GM11168 (cell line): ENCODE data around the gene PRTFDC1.
"Not testable (repeated sequence)": the region's sequence is repeated elsewhere in the genome, so short reads cannot be mapped to it uniquely, and the experiment has no call there.

Experiments used
- in situ Hi-C: fragments of 300-500 bp; cut with MboI; formaldehyde crosslinking; loops from one replicate; pipeline ENCODE4 v1.12.0; 2022; ENCODE audit warnings: low sequenced_read_pairs; ENCODE audit not compliant: unreplicated experiment

PRTFDC1 gene

DNA sequence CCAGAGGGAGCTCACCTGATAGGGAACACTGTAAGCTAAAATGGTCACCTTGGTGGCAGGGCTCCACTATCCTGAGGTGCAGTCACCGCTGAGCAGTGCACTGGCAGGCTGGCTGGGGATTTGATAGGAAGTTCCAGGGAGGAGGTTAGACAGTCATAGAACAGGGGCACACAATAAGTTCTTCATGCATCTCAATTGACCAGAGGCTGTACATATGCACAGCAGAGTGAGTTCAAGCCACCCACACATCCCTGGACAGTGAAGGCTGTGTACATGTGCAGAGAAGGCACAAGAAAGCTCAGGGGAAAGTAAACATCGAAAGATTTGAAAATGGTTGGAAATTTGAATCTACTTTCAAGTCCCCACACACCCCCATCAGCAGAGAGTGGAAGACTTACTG is 13.9 kb downstream of the PRTFDC1 start:
- in situ Hi-C loops: no loop called here

DNA sequence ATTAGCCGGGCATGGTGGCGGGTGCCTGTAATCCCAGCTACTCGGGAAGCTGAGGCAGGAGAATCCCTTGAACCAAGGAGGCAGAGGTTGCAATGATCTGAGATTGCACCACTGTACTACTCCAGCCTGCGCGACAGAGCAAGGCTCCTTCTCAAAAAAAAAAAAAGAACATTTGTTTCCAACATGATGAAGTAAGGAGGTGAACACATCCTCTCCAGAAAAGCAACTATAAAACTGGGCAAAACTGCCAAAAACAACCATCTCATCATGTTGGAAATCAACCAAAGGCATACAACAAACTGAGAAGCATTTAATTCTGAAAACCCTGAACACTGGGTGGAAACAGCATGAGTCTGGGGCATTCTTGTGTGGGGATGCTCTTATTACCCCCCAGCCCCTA is 14.3 kb downstream of the PRTFDC1 start:
- in situ Hi-C loops: no loop called here

DNA sequence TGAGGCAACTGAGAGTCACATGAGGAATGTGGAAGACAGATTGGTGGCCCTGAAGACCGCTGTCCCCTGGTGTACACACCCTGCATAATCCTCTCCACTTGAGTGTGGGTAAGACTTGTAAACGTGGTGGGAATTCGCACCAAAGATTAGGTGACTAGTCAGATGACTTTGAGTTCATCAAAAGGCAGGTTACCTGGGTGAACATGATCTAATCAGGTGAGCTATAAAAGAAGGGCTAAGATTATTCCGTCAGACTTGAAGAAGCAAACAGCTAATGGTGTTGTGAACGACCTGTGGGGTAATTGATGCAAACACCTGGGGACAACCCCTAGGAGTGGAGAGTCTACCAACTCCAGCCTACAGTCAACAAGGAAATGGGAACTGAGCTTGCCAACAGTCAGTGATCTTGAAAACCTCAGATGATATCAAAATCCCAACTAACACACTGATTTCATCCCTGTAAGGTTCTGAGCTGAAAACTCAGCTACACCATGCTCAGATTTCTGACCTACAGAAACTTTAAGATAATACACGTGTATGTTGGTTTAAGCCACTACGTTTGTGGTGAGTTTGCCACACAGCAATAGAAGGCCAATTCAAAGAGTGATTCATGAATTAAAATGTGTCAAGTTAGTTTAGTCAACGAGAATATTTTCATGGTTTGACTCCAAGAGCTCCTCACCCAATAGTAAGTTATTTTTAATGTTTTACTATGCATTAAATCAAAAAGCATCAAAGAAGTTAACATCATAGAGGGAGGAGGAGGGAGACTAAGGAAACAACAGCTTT is 16.7 kb downstream of the PRTFDC1 start:
- in situ Hi-C loops: no loop called here

DNA sequence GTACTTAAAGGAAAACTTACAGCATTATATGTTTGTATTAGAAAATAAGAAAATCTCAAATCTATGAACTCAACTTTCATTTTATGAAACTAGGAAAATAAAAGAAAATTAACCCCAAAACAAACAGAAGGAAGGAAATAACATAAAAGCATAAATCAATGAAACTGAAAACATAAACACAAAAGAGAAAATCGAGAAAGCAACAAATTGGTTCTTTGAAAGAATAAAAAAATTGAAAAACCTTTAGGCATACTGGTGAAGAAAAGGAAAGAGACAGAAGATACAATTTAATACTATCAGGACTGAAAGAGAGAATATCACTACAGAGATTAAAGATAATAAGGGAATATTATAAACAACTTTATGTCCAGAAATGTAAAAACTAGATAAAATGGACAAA is 21.2 kb downstream of the PRTFDC1 start:
- in situ Hi-C loops: no loop called here

DNA sequence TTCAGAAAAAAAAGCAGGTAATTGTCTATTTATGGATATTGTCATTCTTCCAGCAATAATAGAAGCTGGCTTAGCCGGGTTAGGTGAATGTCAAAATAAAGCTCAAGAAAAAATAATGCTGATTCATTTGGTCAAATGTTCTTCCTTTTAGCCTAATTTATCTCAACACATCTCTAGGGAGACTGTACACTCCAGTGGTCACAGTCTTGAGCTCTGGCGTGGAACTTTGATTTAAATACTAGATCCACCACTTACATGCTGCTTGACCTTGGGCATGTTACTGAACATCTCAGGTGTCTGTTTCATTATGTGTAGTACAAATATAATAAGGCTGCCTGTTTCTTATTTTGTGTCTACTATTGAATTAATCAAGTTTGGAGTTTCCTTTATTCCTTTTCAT is 22.0 kb downstream of the PRTFDC1 start:
- in situ Hi-C loops: no loop called here

DNA sequence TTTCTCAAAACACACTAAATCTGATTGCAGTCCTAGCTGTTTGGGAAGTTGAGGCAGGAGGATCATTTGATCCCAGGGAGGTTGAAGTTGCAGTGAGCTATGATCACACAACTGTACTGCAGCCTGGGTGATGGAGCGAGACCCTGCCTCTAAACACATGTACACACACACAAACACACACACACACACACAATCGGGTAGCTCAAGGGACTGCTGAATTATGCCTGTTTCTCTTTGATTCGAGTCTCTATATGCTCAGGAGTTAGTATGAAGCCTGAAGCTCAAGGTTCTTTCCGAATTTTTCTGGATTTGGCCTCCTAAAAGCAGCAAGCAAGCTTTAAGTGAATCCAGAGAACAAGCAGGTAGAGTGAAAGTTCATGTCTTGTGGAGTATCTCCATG is 22.5 kb downstream of the PRTFDC1 start:
- in situ Hi-C loops: no loop called here

DNA sequence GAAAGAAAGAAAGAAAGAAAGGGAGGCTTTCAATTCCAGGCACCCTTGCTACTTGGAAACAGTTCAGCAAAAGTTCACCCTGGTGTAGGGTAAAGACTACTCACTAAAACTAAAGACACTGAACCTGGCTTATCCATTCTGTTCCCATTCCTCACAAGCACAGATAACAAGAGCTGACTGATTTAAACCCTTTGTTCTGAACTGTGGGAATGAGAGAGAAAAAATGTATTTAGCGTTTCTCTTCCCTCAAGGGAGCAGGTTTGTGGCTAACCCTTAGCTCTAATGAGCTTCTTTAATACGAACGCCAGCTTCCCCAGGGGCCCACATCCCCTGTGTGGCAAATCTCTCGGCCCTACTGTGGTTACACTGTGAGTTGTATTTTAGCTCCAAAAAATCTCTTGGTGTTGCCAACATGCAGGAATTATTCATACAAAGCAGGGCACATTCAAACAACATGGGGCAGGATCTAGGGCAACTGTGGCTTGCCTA is 23.3 kb downstream of the PRTFDC1 start:
- in situ Hi-C loops: no loop called here

DNA sequence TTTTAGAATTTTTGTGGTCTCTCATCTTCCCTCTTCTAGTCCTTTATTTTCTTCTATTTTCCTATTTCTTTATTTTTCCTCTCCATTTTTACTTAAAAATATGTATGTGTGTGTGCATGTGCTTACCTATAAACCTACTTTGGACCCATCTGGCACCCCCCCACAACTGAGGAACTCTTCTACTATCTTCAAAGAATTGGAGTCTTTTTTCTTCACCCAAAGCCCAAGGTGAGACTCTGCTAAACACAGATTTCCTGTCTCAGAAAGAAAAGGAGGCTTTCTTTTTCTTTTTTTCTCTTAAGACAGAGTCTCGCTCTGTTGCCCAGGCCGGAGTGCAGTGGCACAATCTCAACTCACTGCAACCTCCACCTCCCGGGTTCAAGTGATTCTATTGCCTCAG is 24.2 kb downstream of the PRTFDC1 start:
- in situ Hi-C loops: no loop called here

DNA sequence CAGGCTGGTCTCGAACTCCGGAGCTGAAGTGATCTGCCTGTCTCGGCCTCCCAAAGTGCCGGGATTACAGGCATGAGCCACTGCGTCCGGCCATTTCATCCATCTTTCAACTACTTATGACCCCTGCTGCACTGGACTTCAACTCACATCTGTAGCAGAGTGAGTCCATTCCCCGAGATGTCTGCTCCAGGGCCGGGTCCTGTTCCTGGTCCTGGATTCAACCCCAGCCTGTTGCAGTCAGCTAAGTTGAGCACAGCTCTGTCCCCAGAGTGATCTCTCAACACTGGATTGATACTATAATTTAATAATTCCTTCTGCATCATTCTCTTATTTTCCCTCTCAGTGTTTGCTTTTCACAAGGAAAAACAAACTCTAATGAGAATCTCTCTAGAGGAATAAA is 25.8 kb downstream of the PRTFDC1 start:
- in situ Hi-C loops: no loop called here

DNA sequence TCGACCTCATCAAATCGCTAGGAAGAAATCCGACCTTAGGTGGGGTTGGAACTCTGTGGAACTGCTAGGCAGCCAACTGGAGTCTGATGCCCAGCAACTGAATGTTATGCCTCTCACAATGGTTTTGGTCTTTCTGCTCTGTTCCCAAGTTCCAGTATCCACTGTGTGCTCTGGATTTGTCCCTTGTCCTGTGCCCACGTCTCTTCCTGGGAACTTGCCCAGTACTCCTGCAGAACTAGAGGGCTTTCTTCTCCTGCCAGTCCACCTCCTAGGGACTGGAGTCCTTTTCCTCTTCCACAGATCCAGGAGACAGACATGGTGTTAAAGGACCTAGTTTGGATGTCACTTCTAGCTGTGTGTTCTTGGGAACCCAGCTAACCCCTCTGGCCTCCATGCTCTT is 26.6 kb downstream of the PRTFDC1 start:
- in situ Hi-C loops: no loop called here

DNA sequence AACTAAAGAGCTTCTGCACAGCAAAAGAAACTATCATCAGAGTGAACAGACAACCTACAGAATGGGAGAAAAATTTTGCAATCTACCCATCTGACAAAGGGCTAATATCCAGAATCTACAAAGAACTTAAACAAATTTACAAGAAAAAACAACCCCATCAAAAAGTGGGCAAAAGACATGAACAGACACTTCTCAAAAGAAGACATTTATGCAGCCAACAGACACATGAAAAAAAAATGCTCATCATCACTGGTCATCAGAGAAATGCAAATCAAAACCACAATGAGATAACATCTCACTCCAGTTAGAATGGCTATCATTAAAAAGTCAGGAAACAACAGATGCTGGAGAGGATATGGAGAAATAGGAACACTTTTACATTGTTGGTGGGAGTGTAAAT is 27.9 kb downstream of the PRTFDC1 start:
- in situ Hi-C loops: not testable (repeated sequence)

DNA sequence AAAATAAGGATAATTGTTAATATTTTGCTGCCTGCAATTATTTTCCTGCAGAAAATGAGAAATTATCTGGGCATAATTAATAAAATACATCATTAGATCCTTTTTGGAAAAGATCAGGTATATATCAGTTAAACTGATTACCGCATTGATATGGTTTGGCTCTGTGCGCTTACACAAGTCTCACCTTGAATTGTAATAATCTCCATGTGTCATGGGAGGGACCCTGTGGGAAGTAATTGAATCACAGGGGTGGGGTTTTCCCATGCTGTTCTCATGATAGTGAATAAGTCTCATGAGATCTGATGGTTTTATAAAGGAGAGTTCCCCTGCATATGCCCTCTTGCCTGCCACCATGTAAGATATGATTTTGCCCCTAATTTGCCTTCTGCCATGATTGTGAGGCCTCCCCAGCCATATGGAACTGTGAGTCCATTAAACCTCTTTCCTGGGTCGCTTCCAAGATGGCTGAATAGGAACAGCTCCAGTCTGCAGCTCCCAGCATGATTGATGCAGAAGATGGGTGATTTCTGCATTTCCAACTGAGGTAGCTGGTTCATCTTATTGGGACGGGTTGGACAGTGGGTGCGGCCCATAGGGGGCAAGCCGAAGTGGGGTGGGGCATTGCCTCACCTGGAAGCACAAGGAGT is 30.1 kb downstream of the PRTFDC1 start:
- in situ Hi-C loops: not testable (repeated sequence)

DNA sequence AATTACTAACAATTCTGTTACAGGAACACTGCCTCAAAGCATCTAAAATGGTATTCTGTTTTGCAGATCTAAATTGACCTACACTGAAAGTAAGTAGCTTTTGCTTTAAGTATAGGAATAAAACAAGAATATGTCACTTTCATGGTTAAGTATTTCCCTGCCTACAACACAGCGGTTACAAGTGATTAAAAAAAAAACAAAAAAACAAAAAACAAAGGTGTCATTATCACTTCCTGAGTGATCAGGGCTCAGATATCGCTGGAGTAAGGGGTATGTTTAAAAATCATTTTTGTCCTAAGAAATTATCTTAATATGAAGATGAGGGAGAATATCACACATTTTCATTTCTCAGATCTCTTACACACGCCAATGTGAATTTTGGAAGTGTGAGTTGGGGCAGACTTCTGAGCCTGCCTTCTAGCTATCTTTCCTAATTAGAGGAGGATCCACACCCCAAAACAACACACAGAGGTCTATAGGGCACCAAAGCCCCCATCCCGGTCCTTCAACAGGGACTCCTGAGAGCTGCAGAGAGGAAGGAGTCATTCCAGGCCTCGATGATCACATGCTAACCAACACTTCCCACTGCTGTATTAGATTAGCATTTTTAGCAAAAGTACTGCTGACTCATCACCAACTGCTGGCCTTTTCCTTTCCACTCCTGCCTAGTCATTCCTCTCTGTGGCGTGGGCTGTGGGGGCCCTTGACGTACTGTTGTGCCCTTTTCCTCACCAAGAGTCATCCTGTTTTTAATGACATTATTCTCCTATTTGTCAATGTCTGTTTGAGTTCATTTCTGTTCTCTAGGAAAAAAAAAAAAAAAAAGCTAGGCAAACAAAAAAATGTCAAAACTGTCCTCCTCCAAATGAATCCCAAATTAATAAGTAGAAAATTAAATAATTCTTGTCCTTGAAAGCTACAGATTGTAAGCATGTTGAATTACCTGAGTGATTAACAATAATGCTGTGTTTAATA is 31.2 kb downstream of the PRTFDC1 start:
- in situ Hi-C loops: no loop called here

DNA sequence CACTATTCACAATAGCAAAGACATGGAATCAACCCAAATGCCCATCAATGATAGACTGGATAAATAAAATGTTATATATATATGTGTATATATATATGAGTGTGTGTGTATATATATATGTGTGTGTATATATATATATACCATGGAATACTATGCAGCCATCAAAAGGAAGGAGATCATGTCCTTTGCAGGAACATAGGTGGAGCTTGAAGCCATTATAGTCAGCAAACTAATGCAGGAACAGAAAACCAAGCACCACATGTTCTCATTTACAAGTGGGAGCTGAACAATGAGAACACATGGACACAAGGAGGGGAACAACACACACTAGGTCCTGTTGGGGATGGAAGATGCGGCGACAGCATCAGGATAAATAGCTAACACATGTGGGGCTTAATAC is 32.2 kb downstream of the PRTFDC1 start:
- in situ Hi-C loops: not testable (repeated sequence)

DNA sequence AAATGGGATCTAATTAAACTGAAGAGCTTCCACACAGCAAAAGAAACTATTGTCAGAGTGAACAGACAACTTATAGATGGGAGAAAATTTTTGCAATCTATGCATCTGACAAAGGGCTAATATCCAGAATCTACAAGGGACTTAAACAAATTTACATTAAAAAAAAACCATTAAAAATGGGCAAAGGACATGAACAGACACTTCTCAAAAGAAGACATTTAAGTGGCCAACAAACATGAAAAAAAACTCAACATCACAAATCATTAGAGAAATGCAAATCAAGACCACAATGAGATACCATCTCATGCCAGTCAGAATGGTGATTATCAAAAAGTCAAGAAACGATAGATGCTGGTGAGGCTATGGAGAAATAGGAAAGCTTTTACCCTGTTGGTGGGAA is 32.8 kb downstream of the PRTFDC1 start:
- in situ Hi-C loops: not testable (repeated sequence)

DNA sequence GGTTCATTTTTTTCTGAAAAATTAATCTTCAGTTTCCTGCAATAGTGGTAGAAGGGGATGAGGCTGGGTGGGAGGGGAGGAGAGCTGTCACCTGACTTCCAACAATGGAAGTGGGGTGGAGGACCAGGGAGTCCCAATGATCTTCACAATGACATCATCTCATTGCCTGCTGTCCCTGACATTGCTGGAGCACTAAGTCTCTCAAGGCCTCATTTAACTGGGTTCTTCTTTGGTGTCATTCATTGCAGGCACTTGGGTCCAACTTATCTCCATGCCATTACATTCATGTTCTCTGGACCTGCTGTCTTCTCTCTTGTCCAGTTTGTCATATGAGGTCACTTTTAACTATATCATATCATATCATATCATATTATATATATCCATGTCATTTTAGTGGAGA is 34.4 kb downstream of the PRTFDC1 start:
- in situ Hi-C loops: no loop called here

DNA sequence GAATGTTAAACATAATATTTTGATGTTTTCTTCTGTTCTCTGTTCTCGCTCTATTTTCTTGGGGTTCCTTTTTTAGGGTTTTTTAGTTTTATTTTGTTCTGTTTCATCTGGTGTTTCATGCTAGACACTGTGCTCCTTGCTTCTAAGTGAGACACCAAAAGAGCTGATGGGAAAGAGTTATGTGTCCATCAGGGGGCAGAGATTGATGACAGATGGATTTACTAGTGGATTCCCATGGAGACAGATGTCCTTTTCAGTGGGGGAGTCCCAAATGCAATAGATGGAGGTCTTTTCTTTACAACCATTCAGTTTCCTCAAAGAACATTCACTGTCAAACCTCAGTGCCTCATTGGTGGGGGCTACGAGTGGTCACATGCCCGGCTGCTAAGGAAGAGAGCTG is 34.9 kb downstream of the PRTFDC1 start:
- in situ Hi-C loops: no loop called here

DNA sequence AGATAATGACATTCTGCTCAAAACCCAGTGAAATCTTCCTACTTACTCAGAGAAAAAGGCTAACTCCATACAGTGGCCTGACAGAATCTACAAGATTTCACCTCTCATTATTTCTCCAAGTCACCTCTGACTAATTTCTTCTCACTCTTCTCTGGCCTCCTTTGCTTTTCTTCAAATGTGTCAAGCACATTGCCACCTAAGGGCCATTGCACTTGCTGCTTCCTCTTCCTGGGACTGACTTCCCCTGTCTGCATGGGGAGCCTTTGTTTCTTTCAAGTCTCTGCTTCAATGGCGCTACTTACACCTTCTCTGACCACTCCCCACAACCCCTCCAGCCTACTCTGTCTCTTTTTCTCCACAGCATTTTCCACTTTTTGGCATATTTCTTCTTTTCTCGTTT is 36.0 kb downstream of the PRTFDC1 start:
- in situ Hi-C loops: no loop called here

DNA sequence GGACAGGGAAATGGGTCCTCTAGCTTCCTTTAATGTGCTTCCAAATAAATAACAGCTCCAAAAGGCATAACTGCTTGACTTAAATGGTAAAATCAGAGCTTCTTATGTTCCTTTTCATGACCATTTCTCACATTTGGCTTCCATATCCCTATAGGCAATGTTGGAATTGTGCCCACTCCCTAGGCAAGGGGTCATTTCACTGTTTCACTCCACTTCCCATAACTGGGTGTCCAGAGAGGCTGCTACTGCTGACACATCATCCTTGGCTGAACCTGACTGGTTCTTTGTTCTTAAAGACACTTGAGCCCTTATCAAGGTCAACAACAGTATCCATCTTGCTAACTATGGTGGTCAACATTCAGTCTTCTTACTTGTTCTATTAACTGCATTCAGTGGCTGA is 37.1 kb downstream of the PRTFDC1 start:
- in situ Hi-C loops: no loop called here

DNA sequence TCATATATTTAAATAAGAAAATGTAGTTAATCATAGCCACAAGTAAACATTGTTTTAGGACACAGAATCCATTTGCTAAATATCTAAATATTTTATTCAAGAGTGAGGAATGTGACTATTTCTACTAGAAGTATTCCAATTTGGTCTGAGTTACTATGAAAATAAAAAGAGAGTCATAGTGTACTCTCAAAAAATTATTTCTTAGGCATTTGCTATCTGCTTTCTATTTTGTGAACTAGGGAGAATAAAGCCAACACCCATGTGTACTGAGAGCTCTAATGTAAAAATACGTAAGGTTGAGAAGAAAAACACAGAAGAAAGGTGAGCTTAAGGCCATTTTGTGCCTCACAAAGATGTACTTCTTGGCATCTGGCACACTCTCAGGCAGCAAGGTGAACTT is 38.3 kb downstream of the PRTFDC1 start:
- in situ Hi-C loops: no loop called here

DNA sequence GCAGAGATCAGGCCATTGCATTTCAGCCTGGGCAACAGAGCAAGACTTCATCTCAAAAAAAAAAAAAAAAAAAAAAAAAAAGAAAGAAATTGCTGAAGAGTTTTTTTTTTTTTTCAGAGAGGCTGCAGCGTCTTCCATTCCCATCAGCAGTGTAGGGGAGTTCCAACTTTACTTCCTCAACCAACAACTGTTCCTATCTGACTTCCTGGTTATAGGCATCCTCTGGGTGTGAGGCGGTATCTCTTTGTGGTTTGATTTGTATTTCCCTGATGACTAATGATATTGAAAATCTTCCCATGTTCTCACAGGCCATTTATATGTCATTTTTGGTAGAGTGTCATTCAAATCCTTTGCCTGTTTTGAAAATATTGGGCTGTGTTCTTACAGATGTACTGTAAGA is 40.2 kb downstream of the PRTFDC1 start:
- in situ Hi-C loops: no loop called here
